Stimulated activated CD8-positive, alpha-beta memory T cell treated with anti-CD3 and anti-CD28 coated beads, Interleukin-7, amount 100 ng/mL, for 4 hours (primary cell): Measurements from ENCODE around the gene IFNL1.
"Not testable (repeated sequence)": the region's sequence is repeated elsewhere in the genome, so short reads cannot be mapped to it uniquely, and the experiment has no call there.

Experiments
- DNase-seq, 2 donors: peaks; one replicate each; pipeline ENCODE4 v3.0.0-alpha.2; 2020; ENCODE audit warnings: low read depth in 2 of 2

IFNL1 gene

DNA sequence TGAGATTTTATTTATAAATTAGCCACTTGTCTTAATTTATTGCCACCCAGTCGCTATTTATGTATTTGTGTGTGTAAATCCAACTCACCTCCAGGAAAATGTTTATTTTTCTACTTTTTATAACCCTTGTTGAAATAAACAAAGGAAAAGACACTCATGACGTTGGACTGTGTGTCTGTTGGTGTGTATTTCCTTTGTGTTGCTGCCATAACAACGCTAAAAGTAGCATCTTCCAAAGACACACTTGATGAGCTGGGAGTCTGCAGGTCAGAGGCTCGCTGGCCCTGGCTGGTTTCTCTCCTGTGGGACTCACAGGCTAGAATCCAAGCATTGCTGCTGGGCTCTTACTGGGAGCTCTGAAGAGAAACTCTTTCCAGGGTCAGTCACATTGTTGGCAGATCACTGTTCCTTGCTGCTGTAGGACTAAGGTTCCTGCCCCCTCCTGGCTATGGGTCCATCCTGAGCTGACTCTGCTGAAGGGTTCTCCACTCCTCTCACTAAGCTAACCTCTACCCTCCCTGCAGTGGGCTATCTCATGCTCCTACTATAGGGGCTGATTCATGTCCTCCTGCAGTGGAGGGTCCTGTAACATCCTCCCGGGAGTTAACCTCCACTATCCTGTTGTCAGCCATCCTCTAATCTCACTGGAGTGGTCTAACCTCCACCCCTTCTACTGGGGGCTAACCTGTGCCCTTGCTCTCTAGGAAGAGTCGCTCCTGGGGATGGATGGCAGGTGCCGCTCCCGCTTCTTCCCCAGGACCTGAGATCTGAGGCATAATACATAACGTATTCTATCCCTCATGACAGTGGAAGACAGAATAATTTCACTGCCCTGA, 26.0 kb upstream of the IFNL1 start:
- DNase-seq: no peak

DNA sequence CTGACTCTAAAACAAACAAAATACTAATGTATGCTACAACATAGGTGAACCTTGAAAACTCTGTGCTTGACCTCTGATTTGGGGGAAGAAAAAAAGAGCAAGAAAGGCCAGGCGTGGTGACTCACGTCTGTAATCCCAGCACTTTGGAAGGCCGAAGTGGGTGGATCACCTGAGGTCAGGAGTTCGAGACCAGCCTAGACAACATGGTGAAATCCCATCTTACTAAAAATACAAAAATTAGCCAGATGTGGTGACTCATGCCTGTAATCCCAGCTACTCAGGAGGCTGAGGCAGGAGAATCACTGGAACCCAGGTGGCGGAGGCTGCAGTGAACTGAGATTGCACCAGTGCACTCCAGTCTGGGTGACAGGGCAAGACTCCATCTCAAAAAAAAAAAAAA, 22.3 kb upstream of the IFNL1 start:
- DNase-seq: not testable (repeated sequence)

GRCh38 chr19:39275578-39275977, 20.6 kb upstream of the IFNL1 start:
- no peak for DNase-seq

- DNase-seq: no peak
Measured at GRCh38 chr19:39276740-39277139, 19.5 kb upstream of the IFNL1 start.

DNA sequence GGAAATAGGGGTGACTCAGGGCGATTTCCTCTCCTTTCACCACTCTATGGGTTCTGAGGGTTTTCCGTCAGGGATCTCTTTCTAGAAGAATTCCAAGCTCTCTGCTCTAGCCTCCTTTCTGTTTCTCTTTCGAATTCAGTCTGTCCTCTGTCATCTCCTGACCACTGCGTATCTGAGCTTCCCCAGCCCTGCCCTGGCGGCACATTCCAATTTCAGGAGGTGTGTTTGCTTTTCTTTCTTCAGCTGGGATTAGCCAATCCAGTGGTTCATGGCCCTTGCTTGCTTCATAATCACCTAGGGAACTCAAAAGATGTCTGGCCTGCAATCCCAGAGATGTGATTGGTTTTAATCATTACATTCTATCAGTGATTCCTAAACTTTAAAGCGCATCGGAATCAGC, 18.6 kb upstream of the IFNL1 start:
- DNase-seq: no peak

DNA sequence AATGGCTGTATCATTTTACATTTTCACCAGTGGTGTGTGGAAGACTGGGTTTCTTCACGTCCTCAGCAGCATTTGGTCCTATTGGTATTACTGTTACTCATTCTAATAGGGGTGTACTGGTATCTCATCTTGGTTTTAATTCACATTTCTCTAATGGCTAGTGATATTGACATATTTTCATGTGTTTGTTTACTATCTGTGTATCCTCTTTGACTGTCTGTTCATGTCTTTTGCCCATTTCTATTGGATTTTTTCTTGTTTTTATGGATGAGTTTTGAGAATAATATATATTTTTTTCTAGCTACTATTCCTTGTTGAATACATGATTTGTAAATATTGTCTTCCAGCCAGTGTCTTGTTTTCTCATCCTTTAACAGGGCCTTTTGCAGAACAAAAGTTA, 14.2 kb upstream of the IFNL1 start:
- DNase-seq: no peak

GRCh38 chr19:39284032-39284431, 12.2 kb upstream of the IFNL1 start:
- DNase-seq: no peak

DNA sequence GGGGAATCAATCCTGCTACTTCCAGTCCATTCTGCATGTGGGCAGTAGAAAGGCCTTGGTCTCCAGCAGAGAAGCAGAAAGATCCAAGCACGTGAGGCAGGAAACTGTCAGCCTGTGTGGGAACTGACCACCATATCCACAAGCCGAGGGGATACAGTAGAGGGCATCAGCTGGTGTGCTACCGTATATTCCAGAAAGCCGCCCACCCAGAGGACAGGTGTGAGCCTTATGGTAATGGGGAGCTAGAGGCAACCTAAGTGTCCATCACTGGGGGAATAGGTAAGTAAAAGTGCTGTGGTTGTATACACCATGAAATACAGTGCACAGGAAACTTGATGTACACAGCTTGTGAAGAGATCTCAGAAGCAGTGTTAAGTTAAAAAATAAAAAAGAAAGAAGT, 2.8 kb upstream of the IFNL1 start:
- DNase-seq: no peak

- no peak for DNase-seq
Measured at GRCh38 chr19:39296906-39297305, 699 bp downstream of the IFNL1 start.

DNA sequence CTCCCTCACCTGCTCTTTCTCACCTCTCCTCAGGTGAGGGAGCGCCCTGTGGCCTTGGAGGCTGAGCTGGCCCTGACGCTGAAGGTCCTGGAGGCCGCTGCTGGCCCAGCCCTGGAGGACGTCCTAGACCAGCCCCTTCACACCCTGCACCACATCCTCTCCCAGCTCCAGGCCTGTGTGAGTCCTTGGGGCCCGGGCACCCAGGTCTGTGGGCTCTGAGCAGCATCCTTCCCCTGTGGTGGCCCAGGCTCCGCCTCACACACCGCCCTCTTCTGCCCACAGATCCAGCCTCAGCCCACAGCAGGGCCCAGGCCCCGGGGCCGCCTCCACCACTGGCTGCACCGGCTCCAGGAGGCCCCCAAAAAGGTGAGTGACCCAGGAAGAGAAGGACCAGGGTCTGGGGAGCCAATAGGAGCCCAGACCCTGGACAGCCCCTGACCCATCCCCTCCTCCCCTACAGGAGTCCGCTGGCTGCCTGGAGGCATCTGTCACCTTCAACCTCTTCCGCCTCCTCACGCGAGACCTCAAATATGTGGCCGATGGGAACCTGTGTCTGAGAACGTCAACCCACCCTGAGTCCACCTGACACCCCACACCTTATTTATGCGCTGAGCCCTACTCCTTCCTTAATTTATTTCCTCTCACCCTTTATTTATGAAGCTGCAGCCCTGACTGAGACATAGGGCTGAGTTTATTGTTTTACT, 1.9 kb downstream of the IFNL1 start:
- peak; percentile 35 to 61 for DNase-seq

DNA sequence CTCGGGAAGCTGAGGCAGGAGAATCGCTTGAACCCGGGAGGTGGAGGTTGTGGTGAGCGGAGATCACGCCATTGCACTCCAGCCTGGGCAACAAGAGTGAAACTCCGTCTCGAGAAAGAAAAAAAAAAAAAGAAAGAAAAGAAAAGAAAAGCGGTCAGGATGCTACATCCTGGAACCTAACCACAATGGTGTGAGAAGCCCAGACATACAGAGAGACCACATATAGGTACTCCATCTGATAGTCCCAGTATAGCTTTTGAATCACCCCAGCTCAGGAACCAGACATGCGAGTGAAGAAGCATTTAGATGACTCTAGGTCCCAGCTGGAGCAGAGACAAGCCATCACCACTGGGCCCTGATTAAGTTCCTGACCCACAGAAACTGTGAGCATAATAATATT, 3.2 kb downstream of the IFNL1 start:
- no peak for DNase-seq

GRCh38 chr19:39299832-39300231, 3.6 kb downstream of the IFNL1 start:
- no peak for DNase-seq

GRCh38 chr19:39301021-39301420, 4.8 kb downstream of the IFNL1 start:
- no peak for DNase-seq

DNA sequence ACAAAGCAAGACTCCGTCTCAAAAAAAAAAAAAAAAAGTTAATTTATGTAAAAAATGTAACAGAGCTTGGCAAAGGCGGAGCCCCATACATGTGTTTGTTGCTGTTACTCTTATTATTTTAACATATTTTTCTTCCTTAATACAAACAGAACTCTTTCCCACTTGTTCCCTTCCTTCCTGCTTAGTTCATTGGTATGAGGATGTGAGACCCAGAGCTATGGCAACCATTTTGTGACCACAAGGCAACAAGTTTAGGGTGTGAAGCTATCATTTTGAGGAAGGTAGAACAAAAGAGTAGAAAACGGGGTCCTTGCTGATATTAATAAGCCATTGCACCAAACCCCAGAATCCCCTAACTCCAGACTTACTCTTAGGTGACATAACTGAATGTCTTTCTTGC, 5.4 kb downstream of the IFNL1 start:
- DNase-seq: no peak

DNA sequence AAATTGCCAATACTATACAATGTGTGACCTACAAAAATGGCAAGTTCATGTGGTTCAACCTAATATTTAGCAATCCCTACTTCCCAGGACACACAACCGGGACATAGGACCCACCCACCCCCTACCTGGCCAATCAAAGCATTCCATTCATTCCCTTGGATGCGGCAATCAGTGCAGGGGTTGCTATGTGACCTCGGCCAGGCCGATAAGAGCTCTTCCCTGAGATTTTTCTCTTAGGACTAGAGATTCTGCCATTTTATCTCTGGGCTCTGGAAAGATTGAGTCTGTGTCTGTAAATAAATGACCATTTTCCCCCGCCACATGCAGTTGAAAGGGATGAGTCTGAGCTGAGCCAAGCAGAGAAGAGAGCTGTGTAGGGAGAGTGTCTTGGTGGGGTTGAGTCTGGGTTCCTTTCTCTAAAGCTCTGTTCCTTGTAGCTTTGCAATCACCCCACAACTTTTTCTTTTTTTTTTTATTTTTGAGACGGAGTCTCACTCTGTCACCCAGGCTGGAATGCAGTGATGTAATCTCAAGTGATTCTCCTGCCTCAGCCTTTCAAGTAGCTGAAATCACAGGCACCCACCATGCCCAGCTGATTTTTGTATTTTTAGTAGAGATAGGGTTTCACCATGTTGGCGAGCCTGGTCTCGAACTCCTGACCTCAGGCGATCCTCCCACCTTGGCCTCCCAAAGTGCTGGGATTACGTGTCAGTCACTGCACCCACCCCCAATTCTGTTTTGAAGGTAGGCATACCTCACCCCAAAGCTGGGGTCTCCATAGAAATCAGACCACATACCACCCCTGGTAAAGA, 7.4 kb downstream of the IFNL1 start:
- no peak for DNase-seq

DNA sequence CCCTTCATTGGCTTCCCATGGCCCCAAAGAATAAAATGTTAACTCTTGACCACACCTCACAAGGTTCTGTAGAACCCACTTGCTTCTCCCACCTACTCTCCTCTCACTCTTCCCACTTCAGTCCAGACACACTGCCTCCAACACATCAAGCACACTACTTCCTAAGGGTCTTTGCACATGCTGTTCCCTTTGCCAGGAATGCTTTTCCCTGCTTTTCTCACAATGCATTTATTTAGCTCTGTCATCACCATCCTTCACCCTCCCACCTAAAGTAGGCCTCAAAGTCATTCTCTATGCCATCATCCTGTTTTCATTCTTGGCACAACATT, 7.9 kb downstream of the IFNL1 start:
- DNase-seq: no peak

GRCh38 chr19:39304701-39305571, 8.7 kb downstream of the IFNL1 start:
- DNase-seq: no peak

GRCh38 chr19:39306075-39306474, 9.9 kb downstream of the IFNL1 start:
- DNase-seq: no peak

DNA sequence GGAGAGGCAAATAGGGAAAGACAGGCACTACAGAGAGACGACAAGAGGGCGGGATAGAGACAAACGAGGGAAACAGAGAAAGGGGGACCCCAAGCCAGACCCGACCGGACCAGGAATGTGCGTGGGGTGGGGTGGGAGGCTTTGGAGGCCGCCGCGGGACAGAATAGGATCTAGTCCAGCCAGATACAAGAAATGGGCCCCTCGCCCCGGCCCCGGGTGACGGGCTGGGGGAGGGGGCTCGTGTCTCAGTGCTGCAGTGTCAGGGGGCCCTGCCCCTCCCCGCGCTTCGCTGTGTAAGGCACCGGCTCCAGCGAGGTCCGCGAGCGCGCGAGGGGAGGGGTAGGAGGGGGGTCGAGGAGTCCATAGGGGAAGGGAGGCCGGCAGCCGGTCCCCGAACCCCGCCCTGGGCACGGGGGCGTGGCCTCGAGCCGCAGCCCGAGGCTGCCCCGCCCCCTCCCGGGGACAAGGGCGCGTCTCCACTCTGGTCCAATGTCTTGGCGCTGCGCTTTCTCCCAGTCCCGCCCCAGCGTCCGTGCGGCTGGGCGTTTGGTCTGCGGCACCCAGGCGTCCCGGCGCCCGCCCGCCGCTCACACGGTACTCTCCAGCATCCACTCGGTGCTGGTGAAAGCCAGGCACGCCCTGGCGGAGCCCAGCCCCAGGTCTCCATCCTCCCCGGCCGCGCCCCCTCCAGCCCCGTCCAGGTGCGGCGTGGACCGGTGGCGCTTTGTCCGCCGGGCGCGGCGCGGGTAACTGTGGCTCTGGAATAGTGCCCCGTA, 11.0 kb downstream of the IFNL1 start:
- no peak for DNase-seq

DNA sequence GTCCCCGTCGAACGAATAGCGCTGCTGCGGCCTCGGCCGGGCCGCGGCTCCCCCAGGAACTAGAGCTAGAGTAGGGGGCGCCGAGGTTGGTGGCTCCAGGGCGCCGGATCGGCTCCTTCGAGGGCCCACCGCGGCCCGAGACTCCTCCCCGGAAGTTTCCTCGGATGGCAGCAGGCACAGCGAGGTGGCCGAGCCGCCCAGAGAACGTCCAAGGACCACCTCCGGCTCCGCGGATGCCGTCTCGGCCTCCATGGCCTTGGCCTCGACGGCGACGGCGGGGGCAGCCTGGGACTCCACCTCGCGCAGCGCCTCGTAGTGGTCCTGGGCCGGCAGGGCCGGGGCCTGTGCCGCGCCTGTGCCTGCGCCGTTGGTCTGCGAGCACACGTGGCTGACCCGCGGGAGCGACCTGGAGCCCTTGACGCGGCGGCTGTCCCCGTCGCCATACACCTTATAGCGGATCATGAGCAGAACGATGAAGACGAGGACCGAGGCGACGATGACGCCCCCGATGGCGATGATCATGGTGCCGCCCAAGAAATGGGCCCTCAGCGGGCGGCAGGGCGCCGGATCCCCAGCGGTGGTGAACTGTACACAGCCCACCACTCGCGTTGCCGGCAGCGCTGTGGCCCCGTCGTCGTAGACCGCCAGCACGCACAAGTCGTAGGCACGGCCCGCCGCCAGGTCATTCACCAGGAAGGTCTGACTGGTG, 11.8 kb downstream of the IFNL1 start:
- DNase-seq: no peak
